Skeletal muscle tissue (tissue), 4 donors: ENCODE results near the gene TAB3. TPM values are rescaled to one million over a fixed set of nuclear protein-coding genes. Genes with fewer than 3 reads are reported as not detected.

Experiments
- H3K27ac ChIP-seq: one replicate; pipeline ENCODE4 v1.7.0; 2013; ENCODE audit warnings: mild to moderate bottlenecking, low read depth, low read length, inconsistent platforms
- H3K27me3 ChIP-seq, 3 donors: one replicate each; pipeline ENCODE4 v1.7.0; 2013; ENCODE audit warnings: low read length in 3 of 3; ENCODE audit not compliant: control insufficient read depth in 3 of 3, insufficient read depth in 3 of 3
- H3K36me3 ChIP-seq, 3 donors: one replicate each; pipeline ENCODE4 v1.7.0; 2013; ENCODE audit warnings: low read length in 3 of 3; ENCODE audit not compliant: control insufficient read depth in 3 of 3, insufficient read depth in 3 of 3
- H3K4me1 ChIP-seq, 3 donors: one replicate each; pipeline ENCODE4 v1.7.0; 2013; ENCODE audit warnings: low read length in 3 of 3, mild to moderate bottlenecking in 3 of 3; ENCODE audit not compliant: control insufficient read depth in 3 of 3, insufficient read depth in 3 of 3
- H3K4me3 ChIP-seq, 3 donors: one replicate each; pipeline ENCODE4 v1.7.0; 2013; ENCODE audit warnings: low read length in 3 of 3
- H3K9ac ChIP-seq, 3 donors: one replicate each; pipeline ENCODE4 v1.7.0; 2013; ENCODE audit warnings: low read length in 3 of 3, mild to moderate bottlenecking in 3 of 3, moderate library complexity in 2 of 3, low read depth in 1 of 3
- H3K9me3 ChIP-seq, 3 donors: one replicate each; pipeline ENCODE4 v1.7.0; 2013; ENCODE audit warnings: low read length in 3 of 3; ENCODE audit not compliant: control insufficient read depth in 3 of 3
- total RNA-seq: library from RNA; depleted of rRNA; stranded (reverse); fragments of >200 nt; gene quantifications from one replicate; pipeline ENCODE4 v1.2.3, GENCODE V29; 2014
- donor health status: Osteomylitis.

The TAB3 gene
- total RNA-seq, 1 donor from 2014 or later, result 5.7 TPM

DNA sequence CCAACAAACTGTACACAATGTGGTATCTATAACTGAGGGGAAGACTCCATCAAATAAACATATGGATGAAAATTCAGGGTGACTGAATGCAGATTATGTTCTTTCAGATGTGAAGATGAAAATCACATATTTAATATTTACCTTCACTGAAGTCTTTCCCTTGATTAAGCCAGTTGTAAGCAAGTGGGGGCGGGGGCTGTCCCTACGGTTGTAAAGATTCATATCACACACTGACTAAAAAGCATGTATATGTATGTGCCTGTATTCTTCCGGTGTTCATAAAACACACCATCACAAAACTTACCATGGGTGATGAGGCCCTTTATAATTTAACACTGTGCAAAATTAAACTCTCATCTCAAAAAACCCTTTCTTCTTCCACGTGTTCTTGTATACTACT is 1.3 kb downstream of the TAB3 start:
- H3K9ac ChIP-seq, result peak overlapping the region; percentile 71 to 83 (median 77)
- H3K9me3 ChIP-seq, result no peaks in the 10 kb centered on the region
- H3K4me3 ChIP-seq, result peak overlapping the region in 1 of 3 donors; percentile 80
- H3K27ac ChIP-seq, result no peak overlapping the region
- H3K36me3 ChIP-seq, result no peaks in the 10 kb centered on the region
- no peaks in the 10 kb centered on the region for H3K27me3 ChIP-seq
- H3K4me1 ChIP-seq, result peaks cover 0 to 3% (median 2%) of the 10 kb centered on the region in 3 donors

DNA sequence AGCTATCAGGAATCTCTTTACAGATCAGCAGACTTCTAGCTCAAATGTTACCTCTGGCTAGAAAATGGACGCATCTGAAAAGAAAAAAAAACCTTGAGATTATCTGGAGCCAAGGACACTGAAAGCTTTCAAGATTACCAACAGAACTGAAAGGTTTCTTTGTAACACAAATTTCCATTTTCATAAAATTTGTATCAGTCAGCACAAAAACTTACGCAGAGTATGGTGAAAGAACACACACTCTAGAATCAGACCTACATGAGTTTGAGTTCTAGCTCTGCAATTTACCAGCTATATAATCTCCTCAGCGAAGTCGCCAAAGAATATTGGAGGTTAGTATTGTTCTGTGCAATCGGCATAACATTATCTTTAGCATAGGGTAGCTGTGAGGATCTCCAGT is 1.8 kb downstream of the TAB3 start:
- H3K27ac ChIP-seq, result no peak overlapping the region
- H3K9me3 ChIP-seq, result no peaks in the 10 kb centered on the region
- H3K36me3 ChIP-seq, result no peaks in the 10 kb centered on the region
- no peak overlapping the region for H3K9ac ChIP-seq
- peaks cover 0 to 3% (median 2%) of the 10 kb centered on the region in 3 donors for H3K4me1 ChIP-seq
- H3K4me3 ChIP-seq, result no peak overlapping the region
- H3K27me3 ChIP-seq, result no peaks in the 10 kb centered on the region

DNA sequence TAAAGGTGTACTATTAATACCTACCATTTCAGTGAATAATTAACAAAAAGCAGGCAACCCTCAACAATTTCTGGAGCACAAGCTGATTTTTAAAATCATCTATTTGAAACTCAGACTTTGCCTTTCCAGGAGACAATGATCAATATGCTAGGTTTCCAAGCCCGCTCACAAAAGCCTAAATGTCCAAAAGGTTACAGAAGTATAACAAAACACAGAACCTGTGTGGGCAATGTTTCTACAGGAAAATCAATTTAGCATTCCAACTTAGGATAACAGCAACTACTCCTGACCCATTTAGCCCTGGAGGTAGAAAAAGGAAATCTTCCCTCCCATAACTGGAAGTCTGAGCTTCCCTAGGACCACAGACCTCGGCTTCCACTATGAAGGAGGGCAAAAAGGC is 3.9 kb downstream of the TAB3 start:
- Histone ChIP-seq H3K36me3 (no peaks in the 10 kb centered on the region), H3K9ac (no peak overlapping the region), H3K4me1 (peaks cover 0 to 3% (median 2%) of the 10 kb centered on the region in 3 donors), H3K9me3 (no peaks in the 10 kb centered on the region), H3K4me3 (no peak overlapping the region), H3K27ac (no peak overlapping the region), H3K27me3 (no peaks in the 10 kb centered on the region)

DNA sequence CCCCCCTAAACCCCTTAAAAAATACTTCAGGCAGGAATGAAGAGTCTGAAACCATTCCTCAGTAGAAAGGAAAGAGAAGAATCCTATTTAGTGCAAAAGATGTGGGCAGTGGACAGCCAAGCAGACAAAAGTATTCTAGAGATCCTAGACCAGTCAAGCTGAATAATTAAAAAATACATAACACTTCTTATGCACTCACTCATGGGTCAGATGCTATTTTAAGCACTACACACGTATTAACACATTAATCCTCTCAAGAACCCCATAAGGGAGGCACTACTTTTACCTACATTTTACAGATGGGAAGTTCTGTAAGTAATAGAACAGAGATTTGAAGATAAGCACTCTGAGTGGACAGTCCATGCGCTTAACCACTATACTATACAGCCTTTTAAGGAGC is 5.9 kb downstream of the TAB3 start:
- H3K36me3 ChIP-seq, result no peaks in the 10 kb centered on the region
- no peak overlapping the region for H3K4me3 ChIP-seq
- no peak overlapping the region for H3K27ac ChIP-seq
- H3K4me1 ChIP-seq, result peaks cover 0 to 3% (median 2%) of the 10 kb centered on the region in 3 donors
- no peak overlapping the region for H3K9ac ChIP-seq
- no peaks in the 10 kb centered on the region for H3K27me3 ChIP-seq
- no peaks in the 10 kb centered on the region for H3K9me3 ChIP-seq

DNA sequence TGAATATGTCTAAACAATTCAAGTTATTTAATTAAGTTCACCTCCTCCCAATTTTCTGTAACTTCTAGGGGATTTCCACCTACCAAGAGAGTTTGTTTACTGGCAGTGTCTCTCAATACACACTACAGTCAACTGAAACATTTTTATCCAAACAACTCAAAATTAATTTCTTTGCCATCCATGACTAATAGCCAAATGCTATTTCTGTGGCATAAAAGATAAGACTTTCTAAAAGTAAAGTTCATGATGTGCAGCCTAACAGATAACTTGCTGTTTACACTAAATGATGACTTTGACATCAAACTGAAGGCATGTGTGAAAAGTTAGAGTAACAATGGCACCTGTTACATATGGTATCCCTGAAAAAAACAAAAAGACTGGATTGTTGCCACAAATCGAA is 7.3 kb downstream of the TAB3 start:
- H3K9me3 ChIP-seq, result no peaks in the 10 kb centered on the region
- H3K4me1 ChIP-seq, result peaks cover 0 to 3% (median 0%) of the 10 kb centered on the region in 3 donors
- H3K36me3 ChIP-seq, result no peaks in the 10 kb centered on the region
- no peak overlapping the region for H3K9ac ChIP-seq
- H3K4me3 ChIP-seq, result no peak overlapping the region
- no peak overlapping the region for H3K27ac ChIP-seq
- H3K27me3 ChIP-seq, result no peaks in the 10 kb centered on the region

DNA sequence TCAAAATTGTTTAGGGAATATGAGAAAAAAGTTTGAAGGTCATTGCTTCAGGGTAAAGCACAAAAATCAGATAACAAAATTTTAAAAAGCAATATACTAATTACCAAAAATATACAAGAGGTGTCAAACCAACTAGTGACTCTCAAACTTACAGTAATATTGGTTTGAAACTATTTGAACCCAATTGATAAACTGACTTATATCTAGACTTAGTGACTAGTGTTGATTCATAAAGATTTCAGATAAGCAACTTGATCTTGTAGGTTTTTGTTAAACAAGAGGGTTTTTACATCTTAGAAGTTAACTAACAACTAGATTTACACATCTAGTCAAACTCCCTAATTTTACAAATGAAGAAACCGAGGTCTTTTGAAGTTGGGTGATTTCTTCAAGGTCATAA is 7.7 kb downstream of the TAB3 start:
- H3K9ac ChIP-seq, result no peak overlapping the region
- H3K4me1 ChIP-seq, result peaks cover 0 to 3% (median 0%) of the 10 kb centered on the region in 3 donors
- H3K27ac ChIP-seq, result no peak overlapping the region
- H3K4me3 ChIP-seq, result no peak overlapping the region
- no peaks in the 10 kb centered on the region for H3K27me3 ChIP-seq
- no peaks in the 10 kb centered on the region for H3K36me3 ChIP-seq
- H3K9me3 ChIP-seq, result no peaks in the 10 kb centered on the region

DNA sequence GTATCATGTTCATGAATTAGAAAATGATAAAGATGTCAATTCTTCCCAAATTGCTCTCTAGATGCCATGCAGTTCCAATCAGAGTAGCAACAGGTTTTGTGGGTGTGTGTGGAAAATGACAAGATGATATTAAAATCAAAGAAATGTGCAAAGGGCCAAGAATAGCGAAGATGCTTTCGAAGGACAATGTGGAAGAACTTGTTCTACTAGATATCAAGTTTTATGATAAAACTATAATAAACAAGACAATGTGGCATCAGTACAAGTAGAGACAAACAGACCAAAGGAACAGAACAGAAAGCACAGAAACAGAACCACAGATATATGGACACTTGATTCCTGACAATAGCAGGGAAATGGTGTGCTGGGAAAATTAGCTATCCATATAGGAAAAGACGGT is 9.0 kb downstream of the TAB3 start:
- H3K36me3 ChIP-seq, result no peaks in the 10 kb centered on the region
- H3K9ac ChIP-seq, result no peak overlapping the region
- no peaks in the 10 kb centered on the region for H3K9me3 ChIP-seq
- H3K4me1 ChIP-seq, result peaks cover 0 to 3% (median 0%) of the 10 kb centered on the region in 3 donors
- H3K27ac ChIP-seq, result no peak overlapping the region
- no peaks in the 10 kb centered on the region for H3K27me3 ChIP-seq
- no peak overlapping the region for H3K4me3 ChIP-seq

DNA sequence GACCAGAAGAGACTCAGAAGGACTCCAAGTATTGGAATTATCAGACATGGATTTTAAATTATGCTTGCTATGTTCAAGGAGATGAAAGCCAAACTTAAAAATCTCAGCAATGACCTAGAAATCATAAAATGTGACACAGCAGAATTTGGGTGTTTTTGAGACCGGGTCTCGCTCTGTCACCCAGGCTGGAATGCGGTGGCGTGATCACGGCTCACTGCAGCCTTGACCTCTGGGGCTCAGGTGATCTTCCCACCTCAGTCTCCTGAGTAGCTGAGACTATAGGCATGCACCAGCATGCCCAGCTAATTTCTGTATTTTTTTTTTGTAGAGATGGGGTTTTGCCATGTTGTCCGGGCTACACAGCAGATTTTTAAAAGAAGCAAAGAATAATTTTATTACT is 12.7 kb downstream of the TAB3 start:
- Histone ChIP-seq H3K36me3 (no peaks in the 10 kb centered on the region), H3K27me3 (no peaks in the 10 kb centered on the region), H3K4me3 (no peak overlapping the region), H3K27ac (no peak overlapping the region), H3K4me1 (no peaks in the 10 kb centered on the region), H3K9me3 (no peaks in the 10 kb centered on the region), H3K9ac (no peak overlapping the region)

DNA sequence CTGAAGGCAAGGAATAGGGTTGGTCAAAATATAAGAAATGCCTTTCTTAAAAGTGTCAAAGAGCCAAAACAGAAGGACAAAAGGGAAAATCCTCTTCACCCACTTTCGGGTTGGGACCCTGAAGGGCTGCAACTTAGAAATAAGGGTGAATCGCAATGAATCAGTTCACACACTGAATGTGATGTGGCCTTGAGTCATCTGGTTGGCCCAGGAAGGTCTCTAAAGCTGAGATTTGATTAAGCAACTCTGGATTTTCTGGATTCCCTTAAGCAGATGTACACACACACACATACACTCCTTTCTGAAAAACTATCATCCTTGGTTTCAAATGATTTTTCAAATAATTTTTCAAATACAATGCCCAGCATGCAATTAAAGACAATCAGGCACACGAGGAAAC is 13.1 kb downstream of the TAB3 start:
- H3K9ac ChIP-seq, result no peak overlapping the region
- H3K27me3 ChIP-seq, result no peaks in the 10 kb centered on the region
- no peaks in the 10 kb centered on the region for H3K36me3 ChIP-seq
- H3K27ac ChIP-seq, result no peak overlapping the region
- no peak overlapping the region for H3K4me3 ChIP-seq
- no peaks in the 10 kb centered on the region for H3K4me1 ChIP-seq
- no peaks in the 10 kb centered on the region for H3K9me3 ChIP-seq

DNA sequence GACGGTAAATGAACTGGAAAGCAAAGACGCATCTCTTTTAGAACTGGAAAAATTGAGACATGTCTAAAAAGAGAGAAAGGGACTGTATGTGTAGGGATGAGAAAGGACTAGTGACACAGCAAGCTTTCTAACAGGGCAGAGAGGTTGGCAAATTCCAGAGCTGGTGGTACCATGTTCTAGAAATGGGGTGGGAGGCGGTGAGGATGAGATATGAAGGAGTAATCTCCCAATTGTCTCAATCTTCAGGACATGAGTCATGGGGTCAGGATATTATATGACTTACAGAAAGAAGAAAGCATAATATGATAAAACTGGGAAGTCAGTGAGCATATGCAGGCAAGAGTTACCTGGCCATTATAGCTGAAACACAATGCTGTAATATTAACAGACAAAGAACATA is 14.2 kb downstream of the TAB3 start:
- Histone ChIP-seq H3K4me1 (no peaks in the 10 kb centered on the region), H3K9ac (no peak overlapping the region), H3K9me3 (no peaks in the 10 kb centered on the region), H3K27ac (no peak overlapping the region), H3K36me3 (no peaks in the 10 kb centered on the region), H3K27me3 (no peaks in the 10 kb centered on the region), H3K4me3 (no peak overlapping the region)

DNA sequence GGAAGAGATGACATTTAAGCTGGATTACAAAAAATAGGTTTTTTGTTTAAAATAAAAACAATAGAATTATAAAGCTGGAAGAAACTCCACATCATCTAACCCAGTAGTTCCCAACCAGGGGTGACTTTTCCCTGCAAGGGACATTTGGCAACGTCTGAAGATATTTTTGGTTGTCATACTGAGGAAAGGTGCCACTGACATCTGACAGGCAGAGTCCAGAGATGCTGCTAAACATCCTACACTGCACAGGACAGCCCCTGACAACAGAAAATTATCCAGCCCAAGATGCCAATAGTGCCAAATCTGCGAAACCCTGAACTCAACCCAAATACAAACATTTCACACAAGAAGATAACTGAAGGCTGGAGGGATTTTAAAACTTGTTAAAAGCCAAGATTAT is 18.5 kb downstream of the TAB3 start:
- no peaks in the 10 kb centered on the region for H3K4me1 ChIP-seq
- H3K27me3 ChIP-seq, result no peaks in the 10 kb centered on the region
- H3K27ac ChIP-seq, result no peak overlapping the region
- H3K36me3 ChIP-seq, result peaks cover 0 to 3% (median 0%) of the 10 kb centered on the region in 3 donors
- no peaks in the 10 kb centered on the region for H3K9me3 ChIP-seq
- no peak overlapping the region for H3K4me3 ChIP-seq
- no peak overlapping the region for H3K9ac ChIP-seq
